ENCODE data around the gene TTC19. TPM values are rescaled to one million over a fixed set of nuclear protein-coding genes. Genes with fewer than 3 reads are reported as not detected.

Gene TTC19
- total and polyA plus RNA-seq, 2 of the 8 experiments (the other 6 are each of a cell fraction or from before 2014, with no cell fraction given) = 11.8 to 55.0 TPM

- Histone ChIP-seq H2BK20ac (ENCODE audit: low read length) (no peak overlapping the region), H2BK15ac (ENCODE audit: low read length) (no peak overlapping the region), H3K79me2 (ENCODE audit: control insufficient read depth in 1 of 2, insufficient read depth in 2 of 2, low read length in 2 of 2) (no peaks in the 10 kb centered on the region), H3K36me3 (ENCODE audit: control insufficient read depth in 2 of 4, insufficient read depth in 4 of 4, low read length in 3 of 4) (peaks cover 13 to 72% (median 39%) of the 10 kb centered on the region in 4 experiments), H3K14ac (ENCODE audit: insufficient read length) (no peak overlapping the region), H3K4ac (replicated peaks; ENCODE audit: insufficient read length, low read depth, low read length) (no peak overlapping the region), H2AFZ (ENCODE audit: low read length) (no peak overlapping the region), H3K18ac (ENCODE audit: extremely low read depth, low read length) (no peak overlapping the region), H2BK120ac (replicated peaks; ENCODE audit: low read depth, low read length) (no peak overlapping the region), H2AK5ac (ENCODE audit: low read depth, low read length) (no peak overlapping the region), H3K4me3 (ENCODE audit: extremely low read depth in 1 of 4, insufficient read depth in 2 of 4, low read depth in 3 of 4, low read length in 4 of 4) (no peak overlapping the region), H3K27me3 (replicated peaks in 1 of 4; ENCODE audit: control insufficient read depth in 3 of 4, extremely low read depth in 1 of 4, insufficient read depth in 3 of 4, low read length in 3 of 4) (no peaks in the 10 kb centered on the region), H3K4me1 (replicated peaks in 1 of 4; ENCODE audit: control insufficient read depth in 3 of 4, insufficient read depth in 4 of 4, low read length in 3 of 4) (no peaks in the 10 kb centered on the region), H3K4me2 (ENCODE audit: insufficient read depth in 1 of 2, low read depth in 2 of 2, low read length in 2 of 2) (no peak overlapping the region), H4K8ac (ENCODE audit: extremely low read depth, insufficient read depth, low read length) (no peak overlapping the region), H2BK12ac (ENCODE audit: low read depth, low read length) (no peak overlapping the region), H3K23me2 (ENCODE audit: low read depth, low read length) (no peaks in the 10 kb centered on the region), H4K20me1 (replicated peaks in 1 of 2; ENCODE audit: control insufficient read depth in 1 of 2, insufficient read depth in 2 of 2, low read length in 2 of 2) (no peaks in the 10 kb centered on the region), H4K5ac (ENCODE audit: insufficient read length, low read depth, low read length) (no peak overlapping the region), H3K79me1 (ENCODE audit: low read depth, low read length) (no peaks in the 10 kb centered on the region), H3K56ac (replicated peaks; ENCODE audit: insufficient read length, low read depth, low read length) (no peak overlapping the region), H3K9me3 (ENCODE audit: insufficient read depth in 2 of 2, low read depth in 1 of 2, low read length in 1 of 2) (no peaks in the 10 kb centered on the region), H3K27ac (ENCODE audit: low read depth, low read length) (no peak overlapping the region), H3K9ac (replicated peaks in 1 of 4; ENCODE audit: extremely low read depth in 1 of 4, low read depth in 3 of 4, low read length in 3 of 4) (no peak overlapping the region), H3K23ac (ENCODE audit: insufficient read length) (no peak overlapping the region), H2BK5ac (ENCODE audit: low read depth, low read length) (no peak overlapping the region), H4K91ac (replicated peaks; ENCODE audit: insufficient read length, low read length) (no peak overlapping the region)
- ChIA-PET POLR2A (ENCODE audit: partially characterized antibody) (interaction anchor here (0.8 to 1.7 kb wide), 2 partner anchors 9 to 29 kb away, joined by 3 to 6 read pairs; no protein-coding TSS in a partner anchor), CTCF (ENCODE audit: partially characterized antibody) (interaction anchor here (0.6 kb wide), 1 partner anchor 1210 kb away, joined by 3 read pairs; no protein-coding TSS in a partner anchor)
- DNase-seq (ENCODE audit: low read depth in 1 of 2, low spot score in 2 of 2) (no peak), FAIRE-seq (no peak)
- TF ChIP-seq E2F6 (IDR thresholded peaks at IDR 0.05) (no peak), MAFK (IDR thresholded peaks at IDR 0.05; ENCODE audit: low read depth, low read length) (no peak), SP2 (IDR thresholded peaks at IDR 0.05; ENCODE audit: low read length) (no peak), JUN (IDR thresholded peaks at IDR 0.05; ENCODE audit: low read depth, low read length) (no peak), BACH1 (IDR thresholded peaks at IDR 0.05; ENCODE audit: low read length) (no peak), TAF1 (IDR thresholded peaks at IDR 0.05; ENCODE audit: low read depth, low read length) (no peak), SIX5 (IDR thresholded peaks at IDR 0.05; ENCODE audit: low read depth, low read length) (no peak), BRCA1 (IDR thresholded peaks at IDR 0.05; ENCODE audit: low read depth, low read length) (no peak), EP300 (IDR thresholded peaks at IDR 0.05; ENCODE audit: borderline replicate concordance in 1 of 2, low read depth in 2 of 2, low read length in 2 of 2) (no peak), JUND (IDR thresholded peaks at IDR 0.05; ENCODE audit: low read length) (no peak)
Observed at GRCh38 chr17:16037636-16038035, 38.0 kb downstream of the TTC19 start.

All from H1 (cell line).